HepG2 (cell line): ENCODE data around the gene METRN. TPM values are rescaled to one million over a fixed set of nuclear protein-coding genes. Genes with fewer than 3 reads are reported as not detected.
A peak's percentile ranks its signal among the peaks of the same experiment; 100 is the strongest.

Source experiments
- CBX5 ChIP-seq: sonication (generic); formaldehyde crosslinking; IDR thresholded peaks from 2 replicates; pipeline ENCODE4 v1.4.0; 2020; ENCODE audit warnings: missing genetic modification reagents, borderline replicate concordance
- GABPB1 ChIP-seq: IDR thresholded peaks from 2 replicates; pipeline ENCODE4 v1.6.1; 2016; ENCODE audit warnings: mild to moderate bottlenecking, missing genetic modification reagents, moderate library complexity, missing compliant biosample characterization
- HNRNPLL ChIP-seq: fragments of 200-400 bp; formaldehyde crosslinking; IDR thresholded peaks from 2 replicates; pipeline ENCODE4 v1.6.1; 2017; ENCODE audit warnings: mild to moderate bottlenecking, low read depth, low read length; ENCODE audit not compliant: poor library complexity, severe bottlenecking
- HNRNPUL1 ChIP-seq: fragments of 200-400 bp; formaldehyde crosslinking; IDR thresholded peaks from 2 replicates; pipeline ENCODE4 v1.6.1; 2017; ENCODE audit warnings: low read depth, mild to moderate bottlenecking, low read length, moderate library complexity
- HOXA3 ChIP-seq: sonication (generic); formaldehyde crosslinking; IDR thresholded peaks from 2 replicates; pipeline ENCODE4 v1.5.0; 2020; ENCODE audit warnings: missing genetic modification reagents
- KLF15 ChIP-seq: sonication (generic); formaldehyde crosslinking; IDR thresholded peaks from 2 replicates; pipeline ENCODE4 v1.8.1; 2023; ENCODE audit warnings: borderline replicate concordance, mild to moderate bottlenecking, inconsistent platforms, missing genetic modification reagents, mixed read lengths
- MYC ChIP-seq: sonication (generic); formaldehyde crosslinking; IDR thresholded peaks from 2 replicates; pipeline ENCODE4 v1.9.0; 2021; ENCODE audit warnings: missing genetic modification reagents, borderline replicate concordance
- MYPOP ChIP-seq: sonication (generic); formaldehyde crosslinking; IDR thresholded peaks from 2 replicates; pipeline ENCODE4 v1.8.1; 2023; ENCODE audit warnings: mild to moderate bottlenecking, moderate library complexity, missing genetic modification reagents
- POLR2G ChIP-seq: fragments of 200-400 bp; formaldehyde crosslinking; IDR thresholded peaks from 2 replicates; pipeline ENCODE4 v1.6.1; 2018; ENCODE audit warnings: mild to moderate bottlenecking, low read depth, low read length, moderate library complexity
- RAD21 ChIP-seq: fragments of 450-650 bp; formaldehyde crosslinking; IDR thresholded peaks from 2 replicates; pipeline ENCODE4 v1.5.0; 2020; ENCODE audit warnings: mild to moderate bottlenecking
- SMAD9 ChIP-seq: sonication (generic); formaldehyde crosslinking; IDR thresholded peaks from 2 replicates; pipeline ENCODE4 v1.5.1; 2020; ENCODE audit warnings: mild to moderate bottlenecking, missing genetic modification reagents
- STAG1 ChIP-seq: sonication (generic); formaldehyde crosslinking; IDR thresholded peaks from 2 replicates; pipeline ENCODE4 v1.4.0; 2020; ENCODE audit warnings: missing genetic modification reagents
- ZBTB38 ChIP-seq: sonication (generic); formaldehyde crosslinking; IDR thresholded peaks from 2 replicates; pipeline ENCODE4 v1.5.1; 2020; ENCODE audit warnings: mild to moderate bottlenecking, missing genetic modification reagents
- ZNF136 ChIP-seq: sonication (generic); formaldehyde crosslinking; IDR thresholded peaks from 2 replicates; pipeline ENCODE4 v1.8.1; 2022; ENCODE audit warnings: low read depth, mild to moderate bottlenecking, moderate library complexity, missing genetic modification reagents
- ZNF574 ChIP-seq: sonication (generic); formaldehyde crosslinking; IDR thresholded peaks from 2 replicates; pipeline ENCODE4 v1.4.0; 2020; ENCODE audit warnings: missing genetic modification reagents
- ZNF75D ChIP-seq: sonication (generic); formaldehyde crosslinking; IDR thresholded peaks from 2 replicates; pipeline ENCODE4 v1.8.1; 2023; ENCODE audit warnings: missing genetic modification reagents, mild to moderate bottlenecking, borderline replicate concordance
- ZNF784 ChIP-seq: sonication (generic); formaldehyde crosslinking; IDR thresholded peaks from 2 replicates; pipeline ENCODE4 v1.5.1; 2020; ENCODE audit warnings: missing genetic modification reagents, mild to moderate bottlenecking, borderline replicate concordance
- polyA plus RNA-seq, 8 experiments: library from polyadenylated mRNA; depleted of rRNA in 3 of 8; stranded (reverse) in 7 of 8; unstranded in 1 of 8; fragments of >200 nt; fragmentation: Illumina TruSeq in 4 of 8; extraction: Trizol in 4 of 8; gene quantifications; 2 replicates each; pipeline versions ENCODE4 v1.2.1 to v1.2.3, GENCODE V29; 2011 to 2016; ENCODE audit warnings: low read depth in 4 of 8, missing spikeins in 1 of 8, mixed read lengths in 1 of 8; ENCODE audit not compliant: insufficient read depth in 1 of 8
- total RNA-seq, 5 experiments: library from RNA; depleted of rRNA; stranded (reverse); fragments of >200 nt; fragmentation: Illumina TruSeq; extraction: Trizol; gene quantifications; 2 replicates each; pipeline ENCODE4 v1.2.3, GENCODE V29; 2016; ENCODE audit warnings: low read depth in 1 of 5
- TF ChIP-seq, protein P1 (sequence below): sonication (generic); formaldehyde crosslinking; IDR thresholded peaks from 2 replicates; pipeline ENCODE4 v1.4.0; 2020; ENCODE audit warnings: missing genetic modification reagents, borderline replicate concordance
- TF ChIP-seq, protein P2 (sequence below): sonication (generic); formaldehyde crosslinking; IDR thresholded peaks from 2 replicates; pipeline ENCODE4 v1.4.0; 2020; ENCODE audit warnings: missing genetic modification reagents

The METRN gene
- total and polyA plus RNA-seq, 2 of the 13 experiments (the other 11 are each of a cell fraction or from before 2014, with no cell fraction given): 25.5 to 46.1 TPM

DNA sequence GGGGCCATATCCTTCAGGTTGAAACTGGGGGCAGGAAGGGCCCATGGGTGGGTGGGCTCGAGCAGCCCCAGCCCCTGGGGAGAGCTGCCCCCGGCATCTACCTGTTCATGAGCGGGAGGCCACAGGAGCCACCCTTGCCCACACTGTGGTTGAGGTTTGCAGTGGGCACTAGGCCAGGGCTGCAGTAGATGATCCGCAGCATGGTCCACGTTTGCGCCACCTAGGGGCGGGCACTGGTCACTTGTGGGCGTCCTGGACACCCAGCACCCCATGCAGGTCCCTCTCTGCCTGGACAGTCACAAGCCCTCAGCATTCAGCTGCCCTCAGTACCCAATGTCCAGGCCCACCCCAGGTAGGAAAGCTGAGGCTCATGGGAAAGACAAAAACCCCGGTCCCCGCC, 29.0 kb upstream of the METRN start (continued):
- no peak for TF ChIP-seq CBX5 (CRISPR knock-in tag)
- TF ChIP-seq ZNF136 (CRISPR knock-in tag): no peak
- peak; percentile 82 for TF ChIP-seq ZNF574 (CRISPR knock-in tag)
- 0 out of 2 replicates have a peak, but pooled peaks have one; percentile 13 for TF ChIP-seq HOXA3 (CRISPR knock-in tag)
- TF ChIP-seq STAG1 (CRISPR knock-in tag): peak; percentile 47
- TF ChIP-seq POLR2G: 0 out of 2 replicates have a peak, but pooled peaks have one; percentile 16
- no peak for TF ChIP-seq HNRNPUL1
- no peak for TF ChIP-seq KLF15
- TF ChIP-seq HNRNPLL: peak; percentile 25
- 0 out of 2 replicates have a peak, but pooled peaks have one; percentile 21 for TF ChIP-seq GABPB1 (CRISPR knock-in tag)
- no peak for TF ChIP-seq ZNF75D (CRISPR knock-in tag)
- no peak for TF ChIP-seq ZNF784 (CRISPR knock-in tag)
- no peak for TF ChIP-seq MYPOP (CRISPR knock-in tag)
- TF ChIP-seq SMAD9 (CRISPR knock-in tag): no peak
- peak; percentile 42; the same call in 1 of the 2 replicates for TF ChIP-seq MYC (CRISPR knock-in tag)
- TF ChIP-seq ZBTB38 (CRISPR knock-in tag): 0 out of 2 replicates have a peak, but pooled peaks have one; percentile 30
- TF ChIP-seq, protein P1, sequence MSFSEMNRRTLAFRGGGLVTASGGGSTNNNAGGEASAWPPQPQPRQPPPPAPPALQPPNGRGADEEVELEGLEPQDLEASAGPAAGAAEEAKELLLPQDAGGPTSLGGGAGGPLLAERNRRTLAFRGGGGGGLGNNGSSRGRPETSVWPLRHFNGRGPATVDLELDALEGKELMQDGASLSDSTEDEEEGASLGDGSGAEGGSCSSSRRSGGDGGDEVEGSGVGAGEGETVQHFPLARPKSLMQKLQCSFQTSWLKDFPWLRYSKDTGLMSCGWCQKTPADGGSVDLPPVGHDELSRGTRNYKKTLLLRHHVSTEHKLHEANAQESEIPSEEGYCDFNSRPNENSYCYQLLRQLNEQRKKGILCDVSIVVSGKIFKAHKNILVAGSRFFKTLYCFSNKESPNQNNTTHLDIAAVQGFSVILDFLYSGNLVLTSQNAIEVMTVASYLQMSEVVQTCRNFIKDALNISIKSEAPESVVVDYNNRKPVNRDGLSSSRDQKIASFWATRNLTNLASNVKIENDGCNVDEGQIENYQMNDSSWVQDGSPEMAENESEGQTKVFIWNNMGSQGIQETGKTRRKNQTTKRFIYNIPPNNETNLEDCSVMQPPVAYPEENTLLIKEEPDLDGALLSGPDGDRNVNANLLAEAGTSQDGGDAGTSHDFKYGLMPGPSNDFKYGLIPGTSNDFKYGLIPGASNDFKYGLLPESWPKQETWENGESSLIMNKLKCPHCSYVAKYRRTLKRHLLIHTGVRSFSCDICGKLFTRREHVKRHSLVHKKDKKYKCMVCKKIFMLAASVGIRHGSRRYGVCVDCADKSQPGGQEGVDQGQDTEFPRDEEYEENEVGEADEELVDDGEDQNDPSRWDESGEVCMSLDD: no peak
- TF ChIP-seq, protein P2, sequence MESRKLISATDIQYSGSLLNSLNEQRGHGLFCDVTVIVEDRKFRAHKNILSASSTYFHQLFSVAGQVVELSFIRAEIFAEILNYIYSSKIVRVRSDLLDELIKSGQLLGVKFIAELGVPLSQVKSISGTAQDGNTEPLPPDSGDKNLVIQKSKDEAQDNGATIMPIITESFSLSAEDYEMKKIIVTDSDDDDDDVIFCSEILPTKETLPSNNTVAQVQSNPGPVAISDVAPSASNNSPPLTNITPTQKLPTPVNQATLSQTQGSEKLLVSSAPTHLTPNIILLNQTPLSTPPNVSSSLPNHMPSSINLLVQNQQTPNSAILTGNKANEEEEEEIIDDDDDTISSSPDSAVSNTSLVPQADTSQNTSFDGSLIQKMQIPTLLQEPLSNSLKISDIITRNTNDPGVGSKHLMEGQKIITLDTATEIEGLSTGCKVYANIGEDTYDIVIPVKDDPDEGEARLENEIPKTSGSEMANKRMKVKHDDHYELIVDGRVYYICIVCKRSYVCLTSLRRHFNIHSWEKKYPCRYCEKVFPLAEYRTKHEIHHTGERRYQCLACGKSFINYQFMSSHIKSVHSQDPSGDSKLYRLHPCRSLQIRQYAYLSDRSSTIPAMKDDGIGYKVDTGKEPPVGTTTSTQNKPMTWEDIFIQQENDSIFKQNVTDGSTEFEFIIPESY: peak; percentile 46; the same call in 1 of the 2 replicates
- 0 out of 2 replicates have a peak, but pooled peaks have one; percentile 12 for TF ChIP-seq RAD21 (CRISPR knock-in tag)
